ENCODE data around the gene AP2A2. TPM values are rescaled to one million over a fixed set of nuclear protein-coding genes. Genes with fewer than 3 reads are reported as not detected.

The AP2A2 gene
- total RNA-seq, 2 experiments from 2014 or later = 24.9 to 43.0 TPM

GRCh38 chr11:1011320-1011698 is 85.6 kb downstream of the AP2A2 start:
- H4K20me1 ChIP-seq (ENCODE audit: insufficient read depth, low read length) = no peaks in the 10 kb centered on the region
- BruUV-seq (replicated peaks) = no TSS peak
- no peak overlapping the region for H3K27ac ChIP-seq (ENCODE audit: low read depth, low read length, poor library complexity, severe bottlenecking)
- H3K9me2 ChIP-seq (ENCODE audit: insufficient read depth, low read length) = no peaks in the 10 kb centered on the region
- H3K79me2 ChIP-seq (ENCODE audit: insufficient read depth, low read depth, low read length) = no peaks in the 10 kb centered on the region
- H3K4me2 ChIP-seq (ENCODE audit: low read length) = no peak overlapping the region
- no peak overlapping the region for H3K4me3 ChIP-seq (ENCODE audit: low read depth, low read length, poor library complexity, severe bottlenecking)
- ChIA-PET CTCF (ENCODE audit: unreplicated experiment) (no interaction called here), POLR2A (no interaction called here)
- TF ChIP-seq EZH2phosphoT487 (IDR thresholded peaks at IDR 0.05; ENCODE audit: borderline replicate concordance, low read depth, low read length) (no peak), CTCF (conservative IDR thresholded peaks at IDR 0.05; ENCODE audit: low read length) (no peak)
- no peak for DNase-seq (ENCODE audit: low spot score)
- H2AFZ ChIP-seq (ENCODE audit: low read length) = no peak overlapping the region
- intact Hi-C loops (cut with micrococcal nuclease; ENCODE audit: unreplicated experiment) = no loop called here
- no peaks in the 10 kb centered on the region for H3K4me1 ChIP-seq (ENCODE audit: insufficient read depth, low read length, poor library complexity, severe bottlenecking)
- H3K36me3 ChIP-seq (ENCODE audit: insufficient read depth, low read length) = peaks cover 11% of the 10 kb centered on the region; the same call in 1 of the 2 replicates
- no peaks in the 10 kb centered on the region for H3K9me3 ChIP-seq (ENCODE audit: low read length)

- Histone ChIP-seq H3K27ac (ENCODE audit: low read depth, low read length, poor library complexity, severe bottlenecking) (no peak overlapping the region), H4K20me1 (ENCODE audit: insufficient read depth, low read length) (no peaks in the 10 kb centered on the region), H3K36me3 (ENCODE audit: insufficient read depth, low read length) (peaks cover 11% of the 10 kb centered on the region; the same call in 1 of the 2 replicates), H2AFZ (ENCODE audit: low read length) (no peak overlapping the region), H3K4me2 (ENCODE audit: low read length) (no peak overlapping the region), H3K79me2 (ENCODE audit: insufficient read depth, low read depth, low read length) (no peaks in the 10 kb centered on the region), H3K4me3 (ENCODE audit: low read depth, low read length, poor library complexity, severe bottlenecking) (no peak overlapping the region), H3K9me3 (ENCODE audit: low read length) (no peaks in the 10 kb centered on the region), H3K4me1 (ENCODE audit: insufficient read depth, low read length, poor library complexity, severe bottlenecking) (no peaks in the 10 kb centered on the region), H3K9me2 (ENCODE audit: insufficient read depth, low read length) (no peaks in the 10 kb centered on the region)
- CTCF ChIA-PET (ENCODE audit: unreplicated experiment) = no interaction called here
- no TSS peak for BruUV-seq (replicated peaks)
- intact Hi-C loops (cut with micrococcal nuclease; ENCODE audit: unreplicated experiment) = no loop called here
- no peak for TF ChIP-seq CTCF (conservative IDR thresholded peaks at IDR 0.05; ENCODE audit: low read length)
- TF ChIP-seq EZH2phosphoT487 (IDR thresholded peaks at IDR 0.05; ENCODE audit: borderline replicate concordance, low read depth, low read length) = no peak
- DNase-seq (ENCODE audit: low spot score) = no peak
- POLR2A ChIA-PET = no interaction called here
Measured at GRCh38 chr11:1012291-1012690, 86.6 kb downstream of the AP2A2 start.

- H2AFZ ChIP-seq (ENCODE audit: low read length) = no peak overlapping the region
- no peak overlapping the region for H3K4me3 ChIP-seq (ENCODE audit: low read depth, low read length, poor library complexity, severe bottlenecking)
- POLR2A ChIA-PET = no interaction called here
- CTCF ChIA-PET (ENCODE audit: unreplicated experiment) = no interaction called here
- BruUV-seq (replicated peaks) = no TSS peak
- H3K4me2 ChIP-seq (ENCODE audit: low read length) = no peak overlapping the region
- H3K36me3 ChIP-seq (ENCODE audit: insufficient read depth, low read length) = peaks cover 11% of the 10 kb centered on the region; the same call in 1 of the 2 replicates
- peak; percentile 8 for DNase-seq (ENCODE audit: low spot score)
- no peak overlapping the region for H3K27ac ChIP-seq (ENCODE audit: low read depth, low read length, poor library complexity, severe bottlenecking)
- TF ChIP-seq CTCF (conservative IDR thresholded peaks at IDR 0.05; ENCODE audit: low read length) = no peak
- no peak for TF ChIP-seq EZH2phosphoT487 (IDR thresholded peaks at IDR 0.05; ENCODE audit: borderline replicate concordance, low read depth, low read length)
- H3K9me3 ChIP-seq (ENCODE audit: low read length) = no peaks in the 10 kb centered on the region
- no peaks in the 10 kb centered on the region for H3K9me2 ChIP-seq (ENCODE audit: insufficient read depth, low read length)
- H3K79me2 ChIP-seq (ENCODE audit: insufficient read depth, low read depth, low read length) = no peaks in the 10 kb centered on the region
- intact Hi-C loops (cut with micrococcal nuclease; ENCODE audit: unreplicated experiment) = no loop called here
- H3K4me1 ChIP-seq (ENCODE audit: insufficient read depth, low read length, poor library complexity, severe bottlenecking) = no peaks in the 10 kb centered on the region
- H4K20me1 ChIP-seq (ENCODE audit: insufficient read depth, low read length) = no peaks in the 10 kb centered on the region
Measured at GRCh38 chr11:1012740-1013630, 87.3 kb downstream of the AP2A2 start.

Measured in OCI-LY7 (cell line).